Stimulated activated CD4-positive, alpha-beta T cell treated with anti-CD3 and anti-CD28 coated beads, Interleukin-1b, Interleukin-23, amount 100 ng/mL, for 1 hour (primary cell): ENCODE measurements around the gene GRAMD2B.

ENCODE experiments used
- DNase-seq, 2 donors: peaks; one replicate each; pipeline ENCODE4 v3.0.0-alpha.2; 2020; ENCODE audit warnings: low read depth in 2 of 2

The GRAMD2B gene

GRCh38 chr5:126542441-126542840, 119.2 kb downstream of the GRAMD2B start:
- no peak for DNase-seq

GRCh38 chr5:126543009-126543408, 119.8 kb downstream of the GRAMD2B start:
- no peak for DNase-seq

- no peak for DNase-seq
These were observed 120.5 kb downstream of the GRAMD2B start for GRCh38 chr5:126543660-126544059.
